ENCODE measurements around the gene RAB3C.
"Not testable (repeated sequence)": the region's sequence is repeated elsewhere in the genome, so short reads cannot be mapped to it uniquely, and the experiment has no call there.

Gene RAB3C

GRCh38 chr5:58582803-58583491, at the start of gene RAB3C:
TSS of gene RAB3C (plus strand) at chr5:58583075. CDS start at chr5:58583209, 134 bp downstream.
- no peaks in the 10 kb centered on the region for H3K36me3 ChIP-seq (ENCODE audit: insufficient read depth, low read depth, low read length)
- H3K4me1 ChIP-seq (ENCODE audit: insufficient read depth, low read length) = no peaks in the 10 kb centered on the region
- peak within 1 kb of the TSS; percentile 77; the same call in 1 of the 2 replicates for H3K9ac ChIP-seq (ENCODE audit: low read depth, low read length)
- H3K4me3 ChIP-seq (ENCODE audit: low read length) = peak within 1 kb of the TSS; percentile 94
- H3K27me3 ChIP-seq (ENCODE audit: insufficient read depth, low read length) = peaks cover 36% of the 10 kb centered on the region
- H3K27ac ChIP-seq (ENCODE audit: low read length) = no peak within 1 kb of the TSS
- no peaks in the 10 kb centered on the region for H3K9me3 ChIP-seq (ENCODE audit: insufficient read depth, low read depth, low read length)

- peaks cover 15% of the 10 kb centered on the region for H3K9me3 ChIP-seq (ENCODE audit: insufficient read depth, low read depth, low read length)
- not testable (repeated sequence) for H3K27me3 ChIP-seq (ENCODE audit: insufficient read depth, low read length); H3K36me3 ChIP-seq (ENCODE audit: insufficient read depth, low read depth, low read length); H3K4me1 ChIP-seq (ENCODE audit: insufficient read depth, low read length); H3K4me3 ChIP-seq (ENCODE audit: low read length); H3K27ac ChIP-seq (ENCODE audit: low read length); H3K9ac ChIP-seq (ENCODE audit: low read depth, low read length)
These were observed 40.9 kb upstream of the RAB3C start for GRCh38 chr5:58541935-58542334.

GRCh38 chr5:58542709-58543108, 40.2 kb upstream of the RAB3C start:
- Histone ChIP-seq H3K27me3 (ENCODE audit: insufficient read depth, low read length) (no peaks in the 10 kb centered on the region), H3K9ac (ENCODE audit: low read depth, low read length) (no peak overlapping the region), H3K27ac (ENCODE audit: low read length) (no peak overlapping the region), H3K9me3 (ENCODE audit: insufficient read depth, low read depth, low read length) (peaks cover 15% of the 10 kb centered on the region), H3K4me1 (ENCODE audit: insufficient read depth, low read length) (no peaks in the 10 kb centered on the region), H3K36me3 (ENCODE audit: insufficient read depth, low read depth, low read length) (no peaks in the 10 kb centered on the region), H3K4me3 (ENCODE audit: low read length) (no peak overlapping the region)

GRCh38 chr5:58543723-58544122, 39.2 kb upstream of the RAB3C start:
- H3K4me1 ChIP-seq (ENCODE audit: insufficient read depth, low read length) = no peaks in the 10 kb centered on the region
- no peak overlapping the region for H3K9ac ChIP-seq (ENCODE audit: low read depth, low read length)
- peaks cover 15% of the 10 kb centered on the region for H3K9me3 ChIP-seq (ENCODE audit: insufficient read depth, low read depth, low read length)
- no peaks in the 10 kb centered on the region for H3K36me3 ChIP-seq (ENCODE audit: insufficient read depth, low read depth, low read length)
- H3K27me3 ChIP-seq (ENCODE audit: insufficient read depth, low read length) = no peaks in the 10 kb centered on the region
- no peak overlapping the region for H3K27ac ChIP-seq (ENCODE audit: low read length)
- no peak overlapping the region for H3K4me3 ChIP-seq (ENCODE audit: low read length)

- H3K36me3 ChIP-seq (ENCODE audit: insufficient read depth, low read depth, low read length) = no peaks in the 10 kb centered on the region
- H3K4me1 ChIP-seq (ENCODE audit: insufficient read depth, low read length) = no peaks in the 10 kb centered on the region
- no peaks in the 10 kb centered on the region for H3K27me3 ChIP-seq (ENCODE audit: insufficient read depth, low read length)
- no peak overlapping the region for H3K4me3 ChIP-seq (ENCODE audit: low read length)
- no peak overlapping the region for H3K27ac ChIP-seq (ENCODE audit: low read length)
- H3K9ac ChIP-seq (ENCODE audit: low read depth, low read length) = no peak overlapping the region
- peaks cover 15% of the 10 kb centered on the region for H3K9me3 ChIP-seq (ENCODE audit: insufficient read depth, low read depth, low read length)
These were observed 38.7 kb upstream of the RAB3C start for GRCh38 chr5:58544195-58544594.

- no peaks in the 10 kb centered on the region for H3K36me3 ChIP-seq (ENCODE audit: insufficient read depth, low read depth, low read length)
- H3K27ac ChIP-seq (ENCODE audit: low read length) = no peak overlapping the region
- no peak overlapping the region for H3K4me3 ChIP-seq (ENCODE audit: low read length)
- peaks cover 15% of the 10 kb centered on the region for H3K9me3 ChIP-seq (ENCODE audit: insufficient read depth, low read depth, low read length)
- no peaks in the 10 kb centered on the region for H3K4me1 ChIP-seq (ENCODE audit: insufficient read depth, low read length)
- H3K27me3 ChIP-seq (ENCODE audit: insufficient read depth, low read length) = no peaks in the 10 kb centered on the region
- no peak overlapping the region for H3K9ac ChIP-seq (ENCODE audit: low read depth, low read length)
These were observed 37.9 kb upstream of the RAB3C start for GRCh38 chr5:58544926-58545325.

GRCh38 chr5:58545912-58546311, 37.0 kb upstream of the RAB3C start:
- no peaks in the 10 kb centered on the region for H3K4me1 ChIP-seq (ENCODE audit: insufficient read depth, low read length)
- H3K4me3 ChIP-seq (ENCODE audit: low read length) = no peak overlapping the region
- H3K36me3 ChIP-seq (ENCODE audit: insufficient read depth, low read depth, low read length) = no peaks in the 10 kb centered on the region
- peaks cover 15% of the 10 kb centered on the region for H3K9me3 ChIP-seq (ENCODE audit: insufficient read depth, low read depth, low read length)
- H3K27me3 ChIP-seq (ENCODE audit: insufficient read depth, low read length) = no peaks in the 10 kb centered on the region
- no peak overlapping the region for H3K27ac ChIP-seq (ENCODE audit: low read length)
- H3K9ac ChIP-seq (ENCODE audit: low read depth, low read length) = no peak overlapping the region

GRCh38 chr5:58548068-58548467, 34.8 kb upstream of the RAB3C start:
- H3K27me3 ChIP-seq (ENCODE audit: insufficient read depth, low read length) = no peaks in the 10 kb centered on the region

GRCh38 chr5:58551492-58551891, 31.4 kb upstream of the RAB3C start:
- H3K9me3 ChIP-seq (ENCODE audit: insufficient read depth, low read depth, low read length) = no peaks in the 10 kb centered on the region
- H3K36me3 ChIP-seq (ENCODE audit: insufficient read depth, low read depth, low read length) = no peaks in the 10 kb centered on the region
- no peaks in the 10 kb centered on the region for H3K4me1 ChIP-seq (ENCODE audit: insufficient read depth, low read length)
- no peak overlapping the region for H3K4me3 ChIP-seq (ENCODE audit: low read length)
- H3K9ac ChIP-seq (ENCODE audit: low read depth, low read length) = no peak overlapping the region
- H3K27me3 ChIP-seq (ENCODE audit: insufficient read depth, low read length) = no peaks in the 10 kb centered on the region
- H3K27ac ChIP-seq (ENCODE audit: low read length) = no peak overlapping the region

More at GRCh38 chr5:58548068-58548467, 34.8 kb upstream of the RAB3C start:
- H3K4me1 ChIP-seq (ENCODE audit: insufficient read depth, low read length) = no peaks in the 10 kb centered on the region
- H3K9me3 ChIP-seq (ENCODE audit: insufficient read depth, low read depth, low read length) = 0 out of 2 replicates have a peak, but pooled peaks cover 3% of the 10 kb centered on the region
- H3K4me3 ChIP-seq (ENCODE audit: low read length) = no peak overlapping the region
- no peak overlapping the region for H3K27ac ChIP-seq (ENCODE audit: low read length)
- no peaks in the 10 kb centered on the region for H3K36me3 ChIP-seq (ENCODE audit: insufficient read depth, low read depth, low read length)
- H3K9ac ChIP-seq (ENCODE audit: low read depth, low read length) = no peak overlapping the region

GRCh38 chr5:58557665-58558338, 25.1 kb upstream of the RAB3C start:
- H3K27ac ChIP-seq (ENCODE audit: low read length); H3K9ac ChIP-seq (ENCODE audit: low read depth, low read length); H3K4me3 ChIP-seq (ENCODE audit: low read length); H3K27me3 ChIP-seq (ENCODE audit: insufficient read depth, low read length); H3K36me3 ChIP-seq (ENCODE audit: insufficient read depth, low read depth, low read length); H3K4me1 ChIP-seq (ENCODE audit: insufficient read depth, low read length); H3K9me3 ChIP-seq (ENCODE audit: insufficient read depth, low read depth, low read length): not testable (repeated sequence)

- H3K27ac ChIP-seq (ENCODE audit: low read length); H3K4me1 ChIP-seq (ENCODE audit: insufficient read depth, low read length); H3K36me3 ChIP-seq (ENCODE audit: insufficient read depth, low read depth, low read length); H3K4me3 ChIP-seq (ENCODE audit: low read length); H3K9ac ChIP-seq (ENCODE audit: low read depth, low read length); H3K9me3 ChIP-seq (ENCODE audit: insufficient read depth, low read depth, low read length); H3K27me3 ChIP-seq (ENCODE audit: insufficient read depth, low read length): not testable (repeated sequence)
These were observed 19.7 kb upstream of the RAB3C start for GRCh38 chr5:58563016-58563700.
